ENCODE data around the gene PCDHA10.
A peak's percentile ranks its signal among the peaks of the same experiment; 100 is the strongest.
"Not testable (repeated sequence)": the region's sequence is repeated elsewhere in the genome, so short reads cannot be mapped to it uniquely, and the experiment has no call there.

PCDHA10 gene

DNA sequence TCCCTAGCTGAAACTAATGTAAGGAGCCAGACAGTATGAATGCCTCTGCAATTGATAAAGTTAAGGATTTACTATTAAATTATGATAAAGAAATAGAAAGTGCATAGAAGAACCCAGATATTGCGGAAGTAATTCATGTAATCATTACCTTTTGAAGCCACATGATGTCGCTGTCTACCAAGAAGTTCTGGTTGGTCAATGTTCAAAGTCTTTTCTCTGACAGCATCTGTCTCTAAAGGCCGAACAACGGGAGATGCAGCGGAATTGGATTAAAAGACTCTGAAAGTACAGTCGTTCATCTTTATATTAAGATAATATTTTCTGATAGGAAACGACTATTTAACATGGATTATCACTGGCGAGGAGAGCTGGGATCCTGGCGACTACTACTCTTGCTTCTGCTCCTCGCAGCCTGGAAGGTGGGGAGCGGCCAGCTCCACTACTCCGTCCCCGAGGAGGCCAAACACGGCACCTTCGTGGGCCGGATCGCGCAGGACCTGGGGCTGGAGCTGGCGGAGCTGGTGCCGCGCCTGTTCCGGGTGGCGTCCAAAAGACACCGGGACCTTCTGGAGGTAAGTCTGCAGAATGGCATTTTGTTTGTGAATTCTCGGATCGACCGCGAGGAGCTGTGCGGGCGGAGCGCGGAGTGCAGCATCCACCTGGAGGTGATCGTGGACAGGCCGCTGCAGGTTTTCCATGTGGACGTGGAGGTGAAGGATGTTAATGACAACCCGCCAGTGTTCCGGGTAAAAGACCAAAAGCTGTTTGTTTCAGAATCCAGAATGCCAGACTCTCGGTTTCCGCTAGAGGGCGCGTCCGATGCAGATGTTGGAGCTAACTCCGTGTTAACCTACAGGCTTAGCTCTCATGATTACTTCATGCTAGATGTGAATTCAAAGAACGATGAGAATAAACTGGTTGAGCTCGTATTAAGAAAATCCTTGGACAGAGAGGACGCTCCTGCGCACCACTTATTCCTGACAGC lies 14.4 kb upstream of the PCDHA10 start, which contains the start of gene PCDHA8:
TSS of gene PCDHA8 (plus strand) at position 210 of the 985 bp plus-strand sequence. CDS start at position 345, 135 bp downstream.
- H3K27ac ChIP-seq, result peak within 1 kb of the TSS; percentile 67

DNA sequence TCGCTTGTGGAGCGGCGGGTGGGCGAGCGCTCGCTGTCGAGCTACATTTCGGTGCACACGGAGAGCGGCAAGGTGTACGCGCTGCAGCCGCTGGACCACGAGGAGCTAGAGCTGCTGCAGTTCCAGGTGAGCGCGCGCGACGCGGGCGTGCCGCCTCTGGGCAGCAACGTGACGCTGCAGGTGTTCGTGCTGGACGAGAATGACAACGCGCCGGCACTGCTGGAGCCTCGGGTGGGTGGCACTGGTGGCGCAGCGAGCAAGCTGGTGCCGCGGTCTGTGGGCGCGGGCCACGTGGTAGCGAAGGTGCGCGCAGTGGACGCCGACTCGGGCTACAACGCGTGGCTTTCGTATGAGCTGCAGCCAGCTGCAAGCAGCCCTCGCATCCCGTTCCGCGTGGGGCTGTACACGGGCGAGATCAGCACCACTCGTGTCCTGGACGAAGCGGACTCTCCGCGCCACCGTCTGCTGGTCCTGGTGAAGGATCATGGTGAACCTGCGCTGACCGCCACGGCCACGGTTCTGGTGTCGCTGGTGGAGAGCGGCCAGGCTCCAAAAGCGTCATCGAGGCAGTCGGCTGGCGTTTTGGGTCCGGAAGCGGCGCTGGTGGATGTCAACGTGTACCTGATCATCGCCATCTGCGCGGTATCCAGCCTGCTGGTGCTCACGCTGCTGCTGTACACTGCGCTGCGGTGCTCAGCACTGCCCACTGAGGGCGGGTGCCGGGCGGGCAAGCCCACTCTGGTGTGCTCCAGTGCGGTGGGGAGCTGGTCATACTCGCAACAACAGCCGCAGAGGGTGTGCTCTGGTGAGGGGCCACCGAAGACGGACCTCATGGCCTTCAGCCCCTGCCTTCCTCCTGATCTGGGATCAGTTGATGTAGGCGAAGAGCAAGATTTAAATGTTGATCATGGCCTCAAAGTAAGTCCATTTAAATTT lies 12.6 kb upstream of the PCDHA10 start:
- H3K27ac ChIP-seq, result no peak overlapping the region
- TF ChIP-seq ZFX (IDR thresholded peaks at IDR 0.05; ENCODE audit: borderline replicate concordance), result no peak

More for the DNA sequence above, 14.4 kb upstream of the PCDHA10 start, which contains the start of gene PCDHA8:
- TF ChIP-seq, protein P1, sequence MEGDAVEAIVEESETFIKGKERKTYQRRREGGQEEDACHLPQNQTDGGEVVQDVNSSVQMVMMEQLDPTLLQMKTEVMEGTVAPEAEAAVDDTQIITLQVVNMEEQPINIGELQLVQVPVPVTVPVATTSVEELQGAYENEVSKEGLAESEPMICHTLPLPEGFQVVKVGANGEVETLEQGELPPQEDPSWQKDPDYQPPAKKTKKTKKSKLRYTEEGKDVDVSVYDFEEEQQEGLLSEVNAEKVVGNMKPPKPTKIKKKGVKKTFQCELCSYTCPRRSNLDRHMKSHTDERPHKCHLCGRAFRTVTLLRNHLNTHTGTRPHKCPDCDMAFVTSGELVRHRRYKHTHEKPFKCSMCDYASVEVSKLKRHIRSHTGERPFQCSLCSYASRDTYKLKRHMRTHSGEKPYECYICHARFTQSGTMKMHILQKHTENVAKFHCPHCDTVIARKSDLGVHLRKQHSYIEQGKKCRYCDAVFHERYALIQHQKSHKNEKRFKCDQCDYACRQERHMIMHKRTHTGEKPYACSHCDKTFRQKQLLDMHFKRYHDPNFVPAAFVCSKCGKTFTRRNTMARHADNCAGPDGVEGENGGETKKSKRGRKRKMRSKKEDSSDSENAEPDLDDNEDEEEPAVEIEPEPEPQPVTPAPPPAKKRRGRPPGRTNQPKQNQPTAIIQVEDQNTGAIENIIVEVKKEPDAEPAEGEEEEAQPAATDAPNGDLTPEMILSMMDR (IDR thresholded peaks at IDR 0.05), result peak; percentile 88
- TF ChIP-seq ZFX (IDR thresholded peaks at IDR 0.05; ENCODE audit: borderline replicate concordance), result no peak

GRCh38 chr5:140848139-140849102 lies 7.3 kb upstream of the PCDHA10 start, which contains the start of gene PCDHA9:
Gene PCDHA9 (plus strand): TSS chr5:140848382. CDS start chr5:140848496, 114 bp downstream.
- not testable (repeated sequence) for H3K27ac ChIP-seq

- not testable (repeated sequence) for H3K27ac ChIP-seq
These were observed 5.7 kb upstream of the PCDHA10 start for GRCh38 chr5:140849831-140850634.

DNA sequence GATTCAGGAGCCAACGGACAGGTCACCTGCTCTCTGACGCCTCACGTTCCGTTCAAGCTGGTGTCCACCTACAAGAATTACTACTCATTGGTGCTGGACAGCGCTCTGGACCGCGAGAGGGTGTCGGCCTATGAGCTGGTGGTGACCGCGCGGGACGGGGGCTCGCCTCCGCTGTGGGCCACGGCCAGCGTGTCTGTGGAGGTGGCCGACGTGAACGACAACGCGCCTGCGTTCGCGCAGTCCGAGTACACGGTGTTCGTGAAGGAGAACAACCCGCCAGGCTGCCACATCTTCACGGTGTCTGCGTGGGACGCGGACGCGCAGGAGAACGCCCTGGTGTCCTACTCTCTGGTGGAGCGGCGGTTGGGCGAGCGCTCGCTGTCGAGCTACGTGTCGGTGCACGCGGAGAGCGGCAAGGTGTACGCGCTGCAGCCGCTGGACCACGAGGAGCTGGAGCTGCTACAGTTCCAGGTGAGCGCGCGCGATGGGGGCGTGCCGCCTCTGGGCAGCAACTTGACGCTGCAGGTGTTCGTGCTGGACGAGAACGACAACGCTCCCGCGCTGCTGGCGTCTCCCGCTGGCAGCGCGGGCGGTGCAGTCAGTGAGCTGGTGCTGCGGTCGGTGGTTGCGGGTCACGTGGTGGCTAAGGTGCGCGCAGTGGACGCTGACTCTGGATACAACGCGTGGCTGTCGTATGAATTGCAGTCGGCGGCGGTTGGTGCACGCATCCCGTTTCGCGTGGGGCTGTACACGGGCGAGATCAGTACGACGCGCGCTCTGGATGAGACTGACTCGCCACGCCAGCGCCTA lies 1.7 kb downstream of the PCDHA10 start:
- no peak for TF ChIP-seq ZFX (IDR thresholded peaks at IDR 0.05; ENCODE audit: borderline replicate concordance)
- TF ChIP-seq, protein P1 (IDR thresholded peaks at IDR 0.05), result no peak
- no peak overlapping the region for H3K27ac ChIP-seq

GRCh38 chr5:140857987-140858240 lies 2.2 kb downstream of the PCDHA10 start:
- TF ChIP-seq ZFX (IDR thresholded peaks at IDR 0.05; ENCODE audit: borderline replicate concordance), result no peak
- TF ChIP-seq, protein P1 (IDR thresholded peaks at IDR 0.05), result no peak
- no peak overlapping the region for H3K27ac ChIP-seq

GRCh38 chr5:140862441-140863295 lies 7.0 kb downstream of the PCDHA10 start:
- TF ChIP-seq ZFX (IDR thresholded peaks at IDR 0.05; ENCODE audit: borderline replicate concordance), result no peak
- TF ChIP-seq, protein P1 (IDR thresholded peaks at IDR 0.05), result no peak
- H3K27ac ChIP-seq, result no peak overlapping the region

All from 22Rv1 (cell line).